Parathyroid adenoma (tissue), 2 donors: ENCODE measurements around the gene SERINC5.
"Not testable (repeated sequence)": the region's sequence is repeated elsewhere in the genome, so short reads cannot be mapped to it uniquely, and the experiment has no call there.

Experiments used
- H2AFZ ChIP-seq: fragments of 300-600 bp; sonication (generic); one replicate; pipeline ENCODE4 v1.7.0; 2017; ENCODE audit warnings: antibody characterized with exemption, mild to moderate bottlenecking
- H3K27ac ChIP-seq: fragments of 300-600 bp; sonication (generic); one replicate; pipeline ENCODE4 v1.7.0; 2017
- H3K27me3 ChIP-seq: fragments of 300-600 bp; sonication (generic); one replicate; pipeline ENCODE4 v1.7.0; 2017; ENCODE audit warnings: low read length; ENCODE audit not compliant: control insufficient read depth, insufficient read depth
- H3K36me3 ChIP-seq: fragments of 300-600 bp; sonication (generic); one replicate; pipeline ENCODE4 v1.7.0; 2017; ENCODE audit warnings: low read length; ENCODE audit not compliant: control insufficient read depth, insufficient read depth
- H3K4me1 ChIP-seq: fragments of 300-600 bp; sonication (generic); one replicate; pipeline ENCODE4 v1.7.0; 2017; ENCODE audit warnings: control low read depth
- H3K4me2 ChIP-seq: fragments of 300-600 bp; sonication (generic); one replicate; pipeline ENCODE4 v1.7.0; 2017; ENCODE audit warnings: low read length
- H3K4me3 ChIP-seq: fragments of 300-600 bp; sonication (generic); one replicate; pipeline ENCODE4 v1.7.0; 2017; ENCODE audit warnings: low read depth, low read length
- H3K79me2 ChIP-seq: fragments of 300-600 bp; sonication (generic); one replicate; pipeline ENCODE4 v1.7.0; 2017; ENCODE audit warnings: control low read depth
- H3K9ac ChIP-seq: fragments of 300-600 bp; sonication (generic); one replicate; pipeline ENCODE4 v1.7.0; 2017; ENCODE audit warnings: mild to moderate bottlenecking
- H3K9me3 ChIP-seq: fragments of 300-600 bp; sonication (generic); one replicate; pipeline ENCODE4 v1.7.0; 2017; ENCODE audit warnings: low read length; ENCODE audit not compliant: control insufficient read depth
- TF ChIP-seq, protein P1 (sequence below): fragments of 300-600 bp; sonication (generic); IDR thresholded peaks from one replicate; pipeline ENCODE4 v1.7.0; 2017; ENCODE audit warnings: antibody characterized with exemption, mild to moderate bottlenecking
- donor health status: primary hyperparathyroidism.

SERINC5 gene

GRCh38 chr5:80156156-80156555 lies 99.7 kb downstream of the SERINC5 start:
- Histone ChIP-seq H2AFZ (no peak overlapping the region), H3K27ac (no peak overlapping the region), H3K36me3 (no peaks in the 10 kb centered on the region), H3K9ac (no peak overlapping the region), H3K79me2 (no peaks in the 10 kb centered on the region), H3K9me3 (no peaks in the 10 kb centered on the region), H3K4me1 (no peaks in the 10 kb centered on the region), H3K4me3 (no peak overlapping the region), H3K4me2 (no peak overlapping the region), H3K27me3 (no peaks in the 10 kb centered on the region)
- TF ChIP-seq, protein P1, sequence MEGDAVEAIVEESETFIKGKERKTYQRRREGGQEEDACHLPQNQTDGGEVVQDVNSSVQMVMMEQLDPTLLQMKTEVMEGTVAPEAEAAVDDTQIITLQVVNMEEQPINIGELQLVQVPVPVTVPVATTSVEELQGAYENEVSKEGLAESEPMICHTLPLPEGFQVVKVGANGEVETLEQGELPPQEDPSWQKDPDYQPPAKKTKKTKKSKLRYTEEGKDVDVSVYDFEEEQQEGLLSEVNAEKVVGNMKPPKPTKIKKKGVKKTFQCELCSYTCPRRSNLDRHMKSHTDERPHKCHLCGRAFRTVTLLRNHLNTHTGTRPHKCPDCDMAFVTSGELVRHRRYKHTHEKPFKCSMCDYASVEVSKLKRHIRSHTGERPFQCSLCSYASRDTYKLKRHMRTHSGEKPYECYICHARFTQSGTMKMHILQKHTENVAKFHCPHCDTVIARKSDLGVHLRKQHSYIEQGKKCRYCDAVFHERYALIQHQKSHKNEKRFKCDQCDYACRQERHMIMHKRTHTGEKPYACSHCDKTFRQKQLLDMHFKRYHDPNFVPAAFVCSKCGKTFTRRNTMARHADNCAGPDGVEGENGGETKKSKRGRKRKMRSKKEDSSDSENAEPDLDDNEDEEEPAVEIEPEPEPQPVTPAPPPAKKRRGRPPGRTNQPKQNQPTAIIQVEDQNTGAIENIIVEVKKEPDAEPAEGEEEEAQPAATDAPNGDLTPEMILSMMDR: no peak

DNA sequence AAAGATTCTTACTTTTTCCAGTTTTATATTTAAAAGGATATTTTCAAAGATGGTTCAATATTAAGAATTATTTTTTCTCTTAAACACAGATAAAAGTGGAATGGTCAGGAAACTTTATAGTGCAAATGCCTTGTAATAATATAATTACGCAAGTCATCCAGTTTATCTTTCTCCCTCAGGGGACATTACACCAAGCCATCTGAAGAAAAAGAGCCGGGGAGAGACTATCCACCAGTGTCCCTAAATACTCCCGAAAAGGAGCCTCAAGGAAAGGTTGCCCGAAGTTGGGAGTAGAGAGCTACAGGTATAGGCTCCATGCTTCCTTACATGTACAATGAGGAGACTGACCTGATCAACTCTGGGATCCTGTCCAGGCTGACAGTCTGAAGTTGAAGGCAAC lies 101.1 kb downstream of the SERINC5 start:
- H3K27me3 ChIP-seq: no peaks in the 10 kb centered on the region

GRCh38 chr5:80154289-80154688 lies 101.6 kb downstream of the SERINC5 start:
- not testable (repeated sequence) for H3K9me3 ChIP-seq, H3K27ac ChIP-seq

More for the DNA sequence above, 101.1 kb downstream of the SERINC5 start:
- H3K4me3 ChIP-seq: no peak overlapping the region
- TF ChIP-seq, protein P1: no peak
- H2AFZ ChIP-seq: no peak overlapping the region
- no peaks in the 10 kb centered on the region for H3K36me3 ChIP-seq
- no peak overlapping the region for H3K4me2 ChIP-seq
- H3K79me2 ChIP-seq: no peaks in the 10 kb centered on the region
- H3K27ac ChIP-seq: no peak overlapping the region
- no peaks in the 10 kb centered on the region for H3K4me1 ChIP-seq
- H3K9me3 ChIP-seq: no peaks in the 10 kb centered on the region
- no peak overlapping the region for H3K9ac ChIP-seq

GRCh38 chr5:80153586-80154126 lies 102.2 kb downstream of the SERINC5 start:
- H3K9me3 ChIP-seq: no peaks in the 10 kb centered on the region
- no peaks in the 10 kb centered on the region for H3K27me3 ChIP-seq
- no peaks in the 10 kb centered on the region for H3K79me2 ChIP-seq
- no peak overlapping the region for H3K4me2 ChIP-seq
- H3K27ac ChIP-seq: no peak overlapping the region
- no peaks in the 10 kb centered on the region for H3K4me1 ChIP-seq
- no peak overlapping the region for H3K9ac ChIP-seq
- TF ChIP-seq, protein P1: no peak
- no peak overlapping the region for H2AFZ ChIP-seq
- no peak overlapping the region for H3K4me3 ChIP-seq
- H3K36me3 ChIP-seq: no peaks in the 10 kb centered on the region

More at GRCh38 chr5:80154289-80154688, 101.6 kb downstream of the SERINC5 start:
- not testable (repeated sequence) for H3K4me1 ChIP-seq, H3K4me3 ChIP-seq, H3K9ac ChIP-seq, H2AFZ ChIP-seq, H3K79me2 ChIP-seq, H3K4me2 ChIP-seq, H3K36me3 ChIP-seq, H3K27me3 ChIP-seq

DNA sequence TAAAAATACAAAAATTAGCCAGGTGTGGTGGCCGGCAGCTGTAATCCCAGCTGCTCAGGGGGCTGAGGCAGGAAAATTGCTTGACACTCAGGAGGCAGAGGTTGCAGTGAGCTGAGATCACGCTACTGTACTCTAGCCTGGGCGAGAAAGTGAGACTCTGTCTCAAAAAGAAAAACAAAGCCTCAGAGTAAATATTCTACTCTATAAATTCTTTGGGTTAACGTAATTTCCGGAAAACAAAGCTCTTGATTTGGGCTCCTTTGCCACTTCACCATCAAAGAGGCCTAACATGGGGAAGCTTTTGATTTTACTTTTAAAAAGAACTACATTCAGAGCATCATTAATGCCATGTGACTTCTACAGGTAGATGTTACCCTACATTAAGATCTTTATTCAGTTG lies 103.1 kb downstream of the SERINC5 start:
- H3K4me3 ChIP-seq: no peak overlapping the region
- no peak overlapping the region for H3K9ac ChIP-seq
- H3K27ac ChIP-seq: no peak overlapping the region
- H2AFZ ChIP-seq: no peak overlapping the region
- H3K9me3 ChIP-seq: no peaks in the 10 kb centered on the region
- H3K79me2 ChIP-seq: no peaks in the 10 kb centered on the region
- no peaks in the 10 kb centered on the region for H3K27me3 ChIP-seq
- H3K4me2 ChIP-seq: no peak overlapping the region
- TF ChIP-seq, protein P1: no peak
- H3K4me1 ChIP-seq: no peaks in the 10 kb centered on the region
- no peaks in the 10 kb centered on the region for H3K36me3 ChIP-seq
